Nephron progenitor cell (in vitro differentiated cells): ENCODE results near the gene CCDC78.

Source experiments
- DNase-seq: peaks from one replicate; pipeline ENCODE4 v3.0.0; 2021
- H3K27ac Mint-ChIP-seq: 2 replicates; pipeline ENCODE4 v1.8.0; 2021; ENCODE audit warnings: mild to moderate bottlenecking, moderate library complexity, mixed read lengths
- H3K27me3 Mint-ChIP-seq: 2 replicates; pipeline ENCODE4 v1.8.0; 2021; ENCODE audit warnings: mild to moderate bottlenecking, low read depth, mixed read lengths; ENCODE audit not compliant: poor library complexity
- H3K36me3 Mint-ChIP-seq: 2 replicates; pipeline ENCODE4 v1.8.0; 2021; ENCODE audit warnings: low read depth, mixed read lengths
- H3K4me1 Mint-ChIP-seq: 2 replicates; pipeline ENCODE4 v1.8.0; 2021; ENCODE audit warnings: mixed read lengths
- H3K4me3 Mint-ChIP-seq: 2 replicates; pipeline ENCODE4 v1.8.0; 2021; ENCODE audit warnings: mild to moderate bottlenecking, moderate library complexity, mixed read lengths
- H3K9me3 Mint-ChIP-seq: 2 replicates; pipeline ENCODE4 v1.8.0; 2021; ENCODE audit warnings: mild to moderate bottlenecking, moderate library complexity, mixed read lengths
- TF ChIP-seq, protein P1 (sequence below): fragments of 200-600 bp; sonication (generic); IDR thresholded peaks from 2 replicates; pipeline ENCODE4 v1.5.0; 2021; ENCODE audit warnings: antibody characterized with exemption

Gene CCDC78

GRCh38 chr16:723695-724094 is 2.5 kb downstream of the CCDC78 start:
- TF ChIP-seq, protein P1, sequence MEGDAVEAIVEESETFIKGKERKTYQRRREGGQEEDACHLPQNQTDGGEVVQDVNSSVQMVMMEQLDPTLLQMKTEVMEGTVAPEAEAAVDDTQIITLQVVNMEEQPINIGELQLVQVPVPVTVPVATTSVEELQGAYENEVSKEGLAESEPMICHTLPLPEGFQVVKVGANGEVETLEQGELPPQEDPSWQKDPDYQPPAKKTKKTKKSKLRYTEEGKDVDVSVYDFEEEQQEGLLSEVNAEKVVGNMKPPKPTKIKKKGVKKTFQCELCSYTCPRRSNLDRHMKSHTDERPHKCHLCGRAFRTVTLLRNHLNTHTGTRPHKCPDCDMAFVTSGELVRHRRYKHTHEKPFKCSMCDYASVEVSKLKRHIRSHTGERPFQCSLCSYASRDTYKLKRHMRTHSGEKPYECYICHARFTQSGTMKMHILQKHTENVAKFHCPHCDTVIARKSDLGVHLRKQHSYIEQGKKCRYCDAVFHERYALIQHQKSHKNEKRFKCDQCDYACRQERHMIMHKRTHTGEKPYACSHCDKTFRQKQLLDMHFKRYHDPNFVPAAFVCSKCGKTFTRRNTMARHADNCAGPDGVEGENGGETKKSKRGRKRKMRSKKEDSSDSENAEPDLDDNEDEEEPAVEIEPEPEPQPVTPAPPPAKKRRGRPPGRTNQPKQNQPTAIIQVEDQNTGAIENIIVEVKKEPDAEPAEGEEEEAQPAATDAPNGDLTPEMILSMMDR, result no peak
- Mint-ChIP-seq H3K9me3 (no peaks in the 10 kb centered on the region), H3K27ac (no peak overlapping the region), H3K36me3 (no peaks in the 10 kb centered on the region), H3K4me3 (no peak overlapping the region), H3K4me1 (peaks cover 17% of the 10 kb centered on the region), H3K27me3 (peaks cover 8% of the 10 kb centered on the region)
- no peak for DNase-seq

DNA sequence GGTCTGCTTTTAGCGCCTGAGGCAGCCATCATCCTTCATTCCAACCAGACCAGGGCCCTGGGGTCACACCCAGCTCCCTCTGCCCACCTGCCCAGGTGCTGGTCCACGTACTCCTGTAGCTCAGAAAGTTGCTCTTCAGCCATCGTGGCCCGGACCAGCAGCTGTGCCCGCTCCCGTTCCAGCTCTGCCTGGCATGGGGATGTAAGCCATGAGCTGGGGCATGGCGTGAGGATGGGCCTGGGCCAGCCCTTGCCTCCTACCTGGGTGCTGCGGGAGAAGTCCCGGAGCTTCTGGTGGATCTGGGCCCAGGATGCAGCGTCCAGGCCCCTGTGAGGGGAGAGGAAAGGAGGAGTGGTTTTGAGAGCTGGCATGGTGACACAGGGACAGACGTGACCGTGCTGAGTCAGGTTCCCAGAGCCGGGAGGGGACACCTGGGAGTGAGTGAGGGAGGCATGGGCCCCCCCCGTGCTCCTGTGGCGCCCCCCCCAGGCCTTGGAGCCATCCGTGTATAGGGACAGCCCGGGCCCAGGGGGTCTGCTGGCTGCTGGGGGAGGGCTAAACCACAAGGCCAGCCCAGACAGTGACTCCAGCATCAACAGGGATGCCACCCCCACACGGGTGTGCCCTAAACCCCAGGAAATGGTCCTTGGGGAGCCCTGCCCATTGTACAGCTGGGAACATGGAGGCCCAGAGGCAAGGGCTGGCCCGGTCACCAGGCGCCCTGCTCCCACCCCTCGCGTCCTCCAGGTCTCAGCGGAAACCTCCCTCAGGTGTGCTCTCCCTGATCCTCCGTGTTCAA is 3.2 kb downstream of the CCDC78 start:
- peaks cover 20% of the 10 kb centered on the region for H3K4me1 Mint-ChIP-seq
- H3K9me3 Mint-ChIP-seq, result no peaks in the 10 kb centered on the region
- H3K27me3 Mint-ChIP-seq, result peaks cover 7% of the 10 kb centered on the region
- no peak overlapping the region for H3K27ac Mint-ChIP-seq
- no peaks in the 10 kb centered on the region for H3K36me3 Mint-ChIP-seq
- TF ChIP-seq, protein P1, result no peak
- no peak overlapping the region for H3K4me3 Mint-ChIP-seq
- no peak for DNase-seq

GRCh38 chr16:721765-722540 is 4.3 kb downstream of the CCDC78 start:
- Mint-ChIP-seq H3K4me1 (peaks cover 20% of the 10 kb centered on the region), H3K27ac (no peak overlapping the region), H3K9me3 (no peaks in the 10 kb centered on the region), H3K27me3 (peaks cover 7% of the 10 kb centered on the region), H3K4me3 (peak overlapping the region; percentile 40), H3K36me3 (no peaks in the 10 kb centered on the region)
- no peak for DNase-seq
- TF ChIP-seq, protein P1, result no peak

DNA sequence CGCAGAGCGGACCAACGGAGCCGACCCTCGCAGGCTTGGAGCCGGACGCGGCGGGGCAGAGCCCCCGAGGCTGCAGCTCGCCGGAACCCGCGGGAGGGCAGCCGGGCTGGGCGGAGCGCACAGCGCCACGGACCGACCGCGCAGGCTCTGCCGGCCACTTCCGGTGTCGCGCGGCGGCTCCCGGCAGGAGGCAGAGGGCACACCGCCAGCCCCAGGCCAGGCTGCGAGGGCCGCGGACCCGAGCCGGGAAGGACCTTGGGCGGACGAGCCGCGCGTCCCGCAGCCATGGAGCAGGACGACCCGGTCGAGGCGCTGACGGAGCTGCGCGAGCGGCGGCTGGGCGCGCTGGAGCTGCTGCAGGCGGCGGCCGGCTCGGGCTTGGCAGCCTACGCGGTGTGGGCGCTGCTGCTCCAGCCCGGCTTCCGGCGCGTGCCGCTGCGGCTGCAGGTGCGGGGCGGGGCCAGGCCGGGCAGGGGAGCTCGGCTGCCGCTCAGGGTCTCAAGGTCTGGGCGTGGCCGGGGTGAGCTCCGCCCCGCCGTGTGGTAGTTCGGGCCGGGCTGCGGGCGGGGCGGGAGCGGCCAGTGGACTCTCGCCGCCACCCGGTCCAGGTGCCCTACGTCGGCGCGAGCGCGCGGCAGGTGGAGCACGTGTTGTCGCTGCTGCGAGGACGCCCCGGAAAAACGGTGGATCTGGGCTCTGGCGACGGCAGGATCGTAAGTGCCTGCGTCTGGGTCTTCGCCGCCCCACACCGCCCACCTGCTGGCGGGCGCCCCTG is 5.1 kb downstream of the CCDC78 start, which contains the start of gene ANTKMT:
TSS of gene ANTKMT (plus strand) at position 157 of the 775 bp plus-strand sequence. CDS start at position 286, 129 bp downstream.
- H3K4me3 Mint-ChIP-seq, result peak within 1 kb of the TSS; percentile 86
- DNase-seq, result peak; percentile 93
- H3K27ac Mint-ChIP-seq, result peak within 1 kb of the TSS; percentile 96
- H3K4me1 Mint-ChIP-seq, result peaks cover 24% of the 10 kb centered on the region
- H3K36me3 Mint-ChIP-seq, result no peaks in the 10 kb centered on the region
- H3K27me3 Mint-ChIP-seq, result peaks cover 4% of the 10 kb centered on the region
- TF ChIP-seq, protein P1, result no peak
- H3K9me3 Mint-ChIP-seq, result no peaks in the 10 kb centered on the region

DNA sequence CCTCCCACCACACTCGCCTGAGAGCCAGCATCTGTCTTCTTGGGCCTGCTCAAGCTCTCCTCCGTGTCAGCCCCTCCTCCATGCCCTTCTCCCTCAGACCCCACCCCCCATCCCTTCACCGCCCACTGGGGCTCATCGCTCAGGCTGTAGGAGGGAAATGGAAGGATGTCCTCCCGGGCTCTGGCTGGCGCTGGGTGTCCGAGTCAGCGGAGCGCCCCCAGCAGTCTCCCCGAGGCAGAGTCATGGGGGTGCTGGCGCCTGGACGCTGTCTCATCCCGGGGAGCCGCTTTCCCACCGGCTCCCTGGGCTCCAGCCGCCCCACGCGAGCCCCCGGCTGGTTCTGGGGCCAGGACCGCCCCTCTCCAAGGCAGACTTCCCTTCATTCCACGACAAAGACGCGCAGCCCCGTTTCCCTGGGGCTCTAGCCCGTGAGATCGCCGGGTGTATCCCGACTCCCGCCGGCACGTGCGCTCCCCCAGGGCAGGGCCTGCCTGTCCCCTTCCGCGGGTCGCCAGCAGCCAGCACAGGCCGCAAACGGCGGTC is 5.7 kb downstream of the CCDC78 start:
- Mint-ChIP-seq H3K4me1 (peaks cover 27% of the 10 kb centered on the region), H3K9me3 (no peaks in the 10 kb centered on the region), H3K27ac (peak overlapping the region; percentile 96), H3K36me3 (no peaks in the 10 kb centered on the region), H3K4me3 (peak overlapping the region; percentile 86), H3K27me3 (peaks cover 3% of the 10 kb centered on the region)
- TF ChIP-seq, protein P1, result no peak
- DNase-seq, result peak; percentile 68
